GM18951 (cell line): ENCODE measurements around the gene LHX4.

ENCODE experiments used
- POLR2A ChIP-seq: IDR thresholded peaks from 4 replicates; pipeline ENCODE4 v1.6.1; 2011; ENCODE audit warnings: mild to moderate bottlenecking; ENCODE audit not compliant: insufficient read length, insufficient read depth; ENCODE audit errors: extremely low read depth
- in situ Hi-C: fragments of 300-500 bp; cut with MboI; formaldehyde crosslinking; loops from one replicate; pipeline ENCODE4 v1.12.0; 2022; ENCODE audit warnings: low sequenced_read_pairs, mixed read lengths, inconsistent platforms; ENCODE audit not compliant: unreplicated experiment

LHX4 gene

GRCh38 chr1:180233191-180234011 is 3.3 kb downstream of the LHX4 start:
- TF ChIP-seq POLR2A, result no peak
- in situ Hi-C loops, result no loop called here

DNA sequence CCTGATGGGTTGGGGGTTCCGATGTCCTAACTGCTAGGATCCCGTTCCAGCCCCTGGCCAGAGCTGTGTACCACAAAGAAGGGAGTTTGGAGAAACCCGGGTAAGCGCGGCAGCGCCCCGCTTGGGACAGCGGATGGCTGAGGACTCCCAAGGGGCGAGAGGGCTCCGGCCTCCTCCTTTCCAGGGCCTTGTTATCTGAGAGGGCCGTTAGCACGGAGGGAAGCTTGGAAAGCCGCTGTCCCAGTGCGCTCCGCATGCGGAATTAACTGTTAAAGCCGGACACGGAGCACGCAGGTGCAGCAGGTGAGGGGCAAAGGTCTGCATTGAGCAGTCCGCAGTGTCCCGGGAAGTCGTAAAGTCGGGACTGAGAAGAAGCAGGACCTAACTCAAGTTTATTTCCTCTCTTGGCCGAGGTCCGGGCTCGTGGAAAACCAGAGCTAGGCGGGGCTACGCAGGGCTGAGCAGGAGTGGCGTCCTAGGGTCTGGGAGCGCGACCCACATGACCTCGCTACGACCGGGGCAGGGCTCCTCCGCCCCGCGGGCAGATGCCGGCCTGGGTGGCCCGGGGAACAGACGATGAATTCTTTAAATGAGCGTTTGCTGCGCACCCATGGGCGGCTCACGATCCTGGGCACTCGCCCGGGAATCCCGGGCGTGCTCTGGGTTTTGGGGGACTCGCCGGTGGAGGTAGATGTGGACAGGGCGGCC is 4.5 kb downstream of the LHX4 start:
- no peak for TF ChIP-seq POLR2A
- in situ Hi-C loops, result no loop called here

- TF ChIP-seq POLR2A, result no peak
- in situ Hi-C loops, result no loop called here
Observed at GRCh38 chr1:180235077-180235501, 5.0 kb downstream of the LHX4 start.

GRCh38 chr1:180235502-180236239 is 5.6 kb downstream of the LHX4 start:
- TF ChIP-seq POLR2A, result no peak
- in situ Hi-C loops, result no loop called here

- in situ Hi-C loops, result no loop called here
- TF ChIP-seq POLR2A, result no peak
Observed at GRCh38 chr1:180236698-180237509, 6.8 kb downstream of the LHX4 start.

- in situ Hi-C loops, result no loop called here
- TF ChIP-seq POLR2A, result no peak
Observed at GRCh38 chr1:180237869-180238476, 7.9 kb downstream of the LHX4 start.

DNA sequence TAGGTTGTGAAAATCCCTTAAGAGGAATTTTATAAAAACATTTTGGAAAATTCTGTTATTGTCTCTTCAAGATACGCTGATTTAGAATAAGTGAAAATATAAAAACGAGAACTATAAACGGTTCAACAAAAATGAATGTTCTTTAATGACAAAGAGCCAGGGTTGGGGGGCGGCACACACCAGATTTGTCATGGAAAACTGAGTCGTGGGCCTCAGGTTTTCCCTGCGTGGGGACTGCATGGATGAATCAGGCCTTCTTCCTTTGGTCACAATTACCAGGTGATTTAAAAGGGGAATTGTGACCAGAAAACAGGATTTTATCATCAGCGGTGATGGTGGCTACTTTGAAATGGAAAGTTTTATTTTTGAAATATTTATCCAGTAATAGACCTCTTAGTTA is 8.6 kb downstream of the LHX4 start:
- TF ChIP-seq POLR2A, result no peak
- in situ Hi-C loops, result no loop called here

- no peak for TF ChIP-seq POLR2A
- in situ Hi-C loops, result no loop called here
Observed at GRCh38 chr1:180239145-180240096, 9.4 kb downstream of the LHX4 start.

DNA sequence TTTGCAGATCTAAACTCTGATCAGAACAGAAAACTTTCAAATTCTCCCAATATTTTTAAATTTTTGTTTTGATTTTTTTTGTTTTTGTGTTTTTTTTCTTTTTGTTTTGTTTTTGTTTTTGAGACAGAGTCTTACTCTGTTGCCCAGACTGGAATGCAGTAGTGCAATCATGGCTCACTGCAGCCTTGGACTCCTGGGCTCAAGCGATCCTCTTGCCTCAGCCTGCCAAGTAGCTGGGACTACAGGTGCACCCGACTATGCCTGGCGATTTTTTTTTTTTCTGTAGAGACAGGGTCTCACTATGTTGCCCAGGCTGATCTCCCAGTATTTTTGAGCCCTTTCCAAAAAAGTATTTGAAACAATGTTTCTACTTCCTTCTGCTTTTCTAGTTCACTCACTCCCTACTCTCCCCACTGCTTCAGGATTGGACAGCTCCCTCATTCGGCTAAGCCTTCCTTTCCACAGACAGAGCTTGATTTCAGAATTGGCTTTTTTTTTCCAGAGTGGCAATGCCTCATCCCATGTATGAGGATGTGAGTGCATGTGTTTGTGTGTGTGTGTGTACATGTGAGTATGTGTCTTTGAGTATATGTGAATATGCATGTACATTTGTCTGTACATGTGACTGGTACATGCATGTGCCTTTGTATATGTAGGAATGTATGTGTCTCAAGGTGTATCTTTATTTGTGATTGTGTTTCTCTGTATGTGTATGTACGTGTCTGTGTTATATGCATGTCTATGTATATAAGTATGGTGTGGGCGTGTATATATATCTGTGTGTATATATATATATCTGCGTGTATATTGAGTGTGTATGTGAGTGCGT is 11.9 kb downstream of the LHX4 start:
- TF ChIP-seq POLR2A, result no peak
- in situ Hi-C loops, result no loop called here

DNA sequence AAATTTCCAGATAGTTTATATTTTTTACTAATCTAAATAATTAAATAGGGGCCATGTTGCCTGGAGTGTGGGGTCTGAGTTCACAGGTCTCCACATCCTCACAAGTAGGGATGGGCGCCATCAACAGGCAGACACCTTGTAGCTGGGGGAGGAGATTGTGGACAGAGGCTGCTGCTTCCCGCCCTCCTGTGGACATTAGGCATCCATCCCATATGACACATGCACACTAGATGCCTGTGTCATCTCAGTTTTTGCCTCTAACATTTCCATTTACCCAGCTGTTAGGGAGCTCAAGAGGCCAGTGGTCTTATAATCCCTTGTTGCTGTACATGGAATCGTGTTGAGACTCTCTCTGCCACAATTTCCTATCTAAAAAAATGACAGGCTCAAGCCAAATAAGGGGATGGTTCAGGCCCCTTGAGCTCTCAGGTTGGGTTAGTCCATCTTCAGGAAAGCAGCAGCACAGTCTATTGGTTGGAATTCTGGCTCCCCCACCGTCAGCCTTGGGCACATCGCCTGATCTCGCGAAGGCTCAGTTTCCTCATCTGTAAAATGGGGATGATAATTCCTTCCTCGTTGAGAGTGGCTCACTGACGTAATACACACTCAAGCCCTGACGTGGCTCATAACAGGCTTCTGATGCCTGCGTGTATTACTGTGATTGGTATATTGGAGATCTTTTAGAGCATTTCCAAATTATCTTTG is 13.6 kb downstream of the LHX4 start:
- in situ Hi-C loops, result no loop called here
- no peak for TF ChIP-seq POLR2A
